Testis (tissue), 3 donors: ENCODE results near the gene LPP. TPM values are rescaled to one million over a fixed set of nuclear protein-coding genes. Genes with fewer than 3 reads are reported as not detected.
"Not testable (repeated sequence)": the region's sequence is repeated elsewhere in the genome, so short reads cannot be mapped to it uniquely, and the experiment has no call there.

ENCODE experiments used
- DNase-seq: peaks from one replicate; pipeline ENCODE4 v3.0.0-alpha.2; 2019
- H3K27ac ChIP-seq, 2 donors: fragments of 200-600 bp; sonication (generic); one replicate each; pipeline ENCODE4 v1.5.1; 2019
- H3K27me3 ChIP-seq: fragments of 200-600 bp; sonication (generic); one replicate; pipeline ENCODE4 v1.5.1; 2019
- H3K36me3 ChIP-seq: fragments of 200-600 bp; sonication (generic); one replicate; pipeline ENCODE4 v1.5.1; 2017; ENCODE audit warnings: low read depth; ENCODE audit errors: missing control alignments
- H3K4me1 ChIP-seq: fragments of 200-600 bp; sonication (generic); one replicate; pipeline ENCODE4 v1.5.1; 2019
- H3K4me3 ChIP-seq, 2 donors: fragments of 200-600 bp; sonication (generic); one replicate each; pipeline ENCODE4 v1.5.1; 2017 to 2019
- H3K9me3 ChIP-seq: fragments of 200-600 bp; sonication (generic); one replicate; pipeline ENCODE4 v1.5.1; 2017
- CTCF ChIP-seq, 3 experiments: fragments of 450-650 bp in 2 of 3; fragments of 200-600 bp in 1 of 3; sonication (generic) in 1 of 3; IDR thresholded peaks; one replicate each; pipeline ENCODE4 v1.5.1; 2016 to 2019; ENCODE audit warnings: antibody characterized with exemption in 3 of 3, mild to moderate bottlenecking in 2 of 3, moderate library complexity in 1 of 3
- POLR2A ChIP-seq: fragments of 450-650 bp; IDR thresholded peaks from one replicate; pipeline ENCODE4 v1.6.1; 2017; ENCODE audit warnings: antibody characterized with exemption, mild to moderate bottlenecking, moderate library complexity
- WGBS, 2 donors: methylation state at CpG; one replicate each; pipeline ENCODE4 v1.1.5; 2018; 5-methylcytosine and 5-hydroxymethylcytosine counted together
- intact Hi-C: fragments of 100-400 bp; cut with DNase I; formaldehyde crosslinking; loops from one replicate; pipeline ENCODE4 v1.15.1; 2023; ENCODE audit warnings: low total_unique reads
- polyA plus RNA-seq: library from polyadenylated mRNA; stranded (reverse); fragments of 350-450 nt; fragmentation: Illumina TruSeq; extraction: RNeasy Lipid Tissue Mini Kit (QIAGEN cat#74804); gene quantifications from one replicate; pipeline ENCODE4 v1.2.3, GENCODE V29; 2014; ENCODE audit warnings: low read depth, low replicate concordance; ENCODE audit not compliant: insufficient read depth
- total RNA-seq, 2 donors: library from RNA; depleted of rRNA; stranded (reverse); fragments of >200 nt; gene quantifications; one replicate each; pipeline ENCODE4 v1.2.3, GENCODE V29; 2016

LPP gene
- total and polyA plus RNA-seq, 3 donors from 2014 or later, result 89.9 to 135 (median 132) TPM

GRCh38 chr3:188604651-188605050, 450.7 kb downstream of the LPP start:
- no peak for DNase-seq
- Histone ChIP-seq H3K4me1 (peaks cover 6% of the 10 kb centered on the region), H3K36me3 (no peaks in the 10 kb centered on the region), H3K4me3 (no peak overlapping the region), H3K9me3 (no peaks in the 10 kb centered on the region), H3K27ac (no peak overlapping the region), H3K27me3 (no peaks in the 10 kb centered on the region)
- no peak for TF ChIP-seq POLR2A
- no peak for TF ChIP-seq CTCF (IDR thresholded peaks at IDR 0.05)
- WGBS, 2 donors, result 81 to 97% methylated on average over 1 of the region's 1 CpG
- intact Hi-C loops, result no loop called here

- no peaks in the 10 kb centered on the region for H3K9me3 ChIP-seq
- intact Hi-C loops, result no loop called here
- H3K4me1 ChIP-seq, result peaks cover 6% of the 10 kb centered on the region
- no peak overlapping the region for H3K27ac ChIP-seq
- no peak for TF ChIP-seq POLR2A
- no peak for TF ChIP-seq CTCF (IDR thresholded peaks at IDR 0.05)
- DNase-seq, result no peak
- no peak overlapping the region for H3K4me3 ChIP-seq
- no peaks in the 10 kb centered on the region for H3K27me3 ChIP-seq
- H3K36me3 ChIP-seq, result no peaks in the 10 kb centered on the region
Measured at GRCh38 chr3:188605231-188605630, 451.3 kb downstream of the LPP start.

GRCh38 chr3:188605905-188606304, 451.9 kb downstream of the LPP start:
- Histone ChIP-seq H3K4me1 (peaks cover 6% of the 10 kb centered on the region), H3K27me3 (no peaks in the 10 kb centered on the region), H3K36me3 (no peaks in the 10 kb centered on the region), H3K9me3 (no peaks in the 10 kb centered on the region), H3K4me3 (no peak overlapping the region), H3K27ac (no peak overlapping the region)
- no peak for TF ChIP-seq POLR2A
- TF ChIP-seq CTCF (IDR thresholded peaks at IDR 0.05), result no peak
- no peak for DNase-seq
- intact Hi-C loops, result no loop called here
- WGBS, 2 donors, result 76 to 83% methylated on average over 5 of the region's 5 CpGs

GRCh38 chr3:188607805-188608315, 453.9 kb downstream of the LPP start:
- no peak for DNase-seq
- Histone ChIP-seq H3K27me3 (no peaks in the 10 kb centered on the region), H3K4me1 (peaks cover 6% of the 10 kb centered on the region), H3K9me3 (no peaks in the 10 kb centered on the region), H3K36me3 (no peaks in the 10 kb centered on the region), H3K27ac (no peak overlapping the region), H3K4me3 (no peak overlapping the region)
- no peak for TF ChIP-seq POLR2A
- TF ChIP-seq CTCF (IDR thresholded peaks at IDR 0.05), result no peak
- intact Hi-C loops, result no loop called here

GRCh38 chr3:188608401-188608800, 454.4 kb downstream of the LPP start:
- no peak overlapping the region for H3K27ac ChIP-seq
- DNase-seq, result no peak
- H3K36me3 ChIP-seq, result no peaks in the 10 kb centered on the region
- no peaks in the 10 kb centered on the region for H3K27me3 ChIP-seq
- TF ChIP-seq POLR2A, result no peak
- no peak for TF ChIP-seq CTCF (IDR thresholded peaks at IDR 0.05)
- H3K4me1 ChIP-seq, result peaks cover 6% of the 10 kb centered on the region
- intact Hi-C loops, result no loop called here
- no peaks in the 10 kb centered on the region for H3K9me3 ChIP-seq
- WGBS, 2 donors, result 98 to 99% methylated on average over 3 of the region's 3 CpGs
- no peak overlapping the region for H3K4me3 ChIP-seq

GRCh38 chr3:188613721-188614120, 459.8 kb downstream of the LPP start:
- 88 to 93% methylated on average over 6 of the region's 6 CpGs for whole genome bisulfite sequencing, 2 donors
- H3K4me1 ChIP-seq, H3K27ac ChIP-seq, intact Hi-C loops, H3K36me3 ChIP-seq, H3K9me3 ChIP-seq, H3K27me3 ChIP-seq, H3K4me3 ChIP-seq, DNase-seq: not testable (repeated sequence)
